Measurements from ENCODE around the gene NR1D2.

The NR1D2 gene

GRCh38 chr3:23964537-23965235 is 19.6 kb downstream of the NR1D2 start:
- DNase-seq (ENCODE audit: low spot score) = no peak

GRCh38 chr3:23966328-23966727 is 21.2 kb downstream of the NR1D2 start:
- no peak for DNase-seq (ENCODE audit: low spot score)

- DNase-seq (ENCODE audit: low spot score) = no peak
These were observed 23.5 kb downstream of the NR1D2 start for GRCh38 chr3:23968463-23969184.

- no peak for DNase-seq (ENCODE audit: low spot score)
These were observed 24.3 kb downstream of the NR1D2 start for GRCh38 chr3:23969393-23969792.

- no peak for DNase-seq (ENCODE audit: low spot score)
These were observed 26.6 kb downstream of the NR1D2 start for GRCh38 chr3:23971684-23972083.

GRCh38 chr3:23976555-23976954 is 31.5 kb downstream of the NR1D2 start:
- DNase-seq (ENCODE audit: low spot score) = no peak

GRCh38 chr3:23979569-23979968 is 34.5 kb downstream of the NR1D2 start:
- DNase-seq (ENCODE audit: low spot score) = no peak

GRCh38 chr3:23981136-23981535 is 36.0 kb downstream of the NR1D2 start:
- DNase-seq (ENCODE audit: low spot score) = no peak

- DNase-seq (ENCODE audit: low spot score) = no peak
These were observed 36.9 kb downstream of the NR1D2 start for GRCh38 chr3:23981955-23982354.

GRCh38 chr3:23984934-23985333 is 39.8 kb downstream of the NR1D2 start:
- DNase-seq (ENCODE audit: low spot score) = no peak

- no peak for DNase-seq (ENCODE audit: low spot score)
These were observed 40.9 kb downstream of the NR1D2 start for GRCh38 chr3:23985747-23986544.

- DNase-seq (ENCODE audit: low spot score) = no peak
These were observed 42.3 kb downstream of the NR1D2 start for GRCh38 chr3:23987356-23987755.

GRCh38 chr3:23991306-23991682 is 46.2 kb downstream of the NR1D2 start:
- DNase-seq (ENCODE audit: low spot score) = no peak

- no peak for DNase-seq (ENCODE audit: low spot score)
These were observed 46.9 kb downstream of the NR1D2 start for GRCh38 chr3:23991683-23992628.

GRCh38 chr3:23993556-23994243 is 48.6 kb downstream of the NR1D2 start:
- no peak for DNase-seq (ENCODE audit: low spot score)

- no peak for DNase-seq (ENCODE audit: low spot score)
These were observed 49.1 kb downstream of the NR1D2 start for GRCh38 chr3:23994244-23994569.

GRCh38 chr3:23995219-23995618 is 50.1 kb downstream of the NR1D2 start:
- DNase-seq (ENCODE audit: low spot score) = no peak

- DNase-seq (ENCODE audit: low spot score) = no peak
These were observed 51.0 kb downstream of the NR1D2 start for GRCh38 chr3:23996095-23996524.

GRCh38 chr3:23999012-23999641 is 54.0 kb downstream of the NR1D2 start:
- peak; percentile 20 for DNase-seq (ENCODE audit: low spot score)

- no peak for DNase-seq (ENCODE audit: low spot score)
These were observed 57.0 kb downstream of the NR1D2 start for GRCh38 chr3:24002129-24002528.

GRCh38 chr3:24003466-24003865 is 58.4 kb downstream of the NR1D2 start:
- DNase-seq (ENCODE audit: low spot score) = no peak
